ENCODE data around the gene CNOT2. TPM values are rescaled to one million over a fixed set of nuclear protein-coding genes. Genes with fewer than 3 reads are reported as not detected.
A peak's percentile ranks its signal among the peaks of the same experiment; 100 is the strongest.

Gene CNOT2
- total and polyA plus RNA-seq, 2 donors (not counting 3 experiments of a cell fraction or from before 2014, with no cell fraction given), result 52.2 to 79.7 TPM

- intact Hi-C loops (cut with micrococcal nuclease), result loop anchor here (1.0 to 5.0 kb wide), 7 partner anchors 123 to 656 kb away; partner anchors contain the start of genes CCT2 and KCNMB4
- dilution Hi-C loops (cut with MboI; ENCODE audit: extremely low pct_ligation_motif_present, low sequenced_read_pairs), result no loop called here
- ChIA-PET CTCF (interaction anchor here (1.9 kb wide), 1 partner anchor 343 kb away, joined by 4 read pairs; no protein-coding TSS in a partner anchor), POLR2A (no interaction called here)
- Histone ChIP-seq H2AFZ (ENCODE audit: low read depth, low read length) (peak overlapping the region; percentile 83), H3K4me3 (replicated peaks in 1 of 3; ENCODE audit: insufficient read depth in 1 of 3, low read depth in 1 of 3, low read length in 3 of 3) (peak overlapping the region; percentile 83 to 97 (median 84)), H3K4me2 (ENCODE audit: insufficient read depth, low read length) (peak overlapping the region; percentile 83), H3K27me3 (ENCODE audit: control insufficient read depth in 2 of 2, insufficient read depth in 2 of 2, low read length in 2 of 2) (no peaks in the 10 kb centered on the region), H4K20me1 (replicated peaks; ENCODE audit: control insufficient read depth, extremely low read depth, insufficient read depth, low read length) (peaks cover 2% of the 10 kb centered on the region), H3K27ac (ENCODE audit: insufficient read depth, low read depth, low read length) (peak overlapping the region; percentile 86), H3K4me1 (ENCODE audit: control insufficient read depth, extremely low read depth, insufficient read depth, low read length) (peaks cover 53% of the 10 kb centered on the region), H3K36me3 (ENCODE audit: control insufficient read depth in 2 of 2, extremely low read depth in 1 of 2, insufficient read depth in 2 of 2, low read length in 2 of 2) (peaks cover 0 to 4% of the 10 kb centered on the region in 2 experiments), H3K79me2 (ENCODE audit: control insufficient read depth, insufficient read depth, low read length) (peaks cover 51% of the 10 kb centered on the region), H3K9me3 (replicated peaks; ENCODE audit: control insufficient read depth, insufficient read depth, low read length) (no peaks in the 10 kb centered on the region), H3K9ac (replicated peaks; ENCODE audit: extremely low read depth, insufficient read depth, low read length) (peak overlapping the region; percentile 97), H3K9me1 (replicated peaks; ENCODE audit: control insufficient read depth, extremely low read depth, insufficient read depth, low read length) (no peaks in the 10 kb centered on the region)
- BruUV-seq (replicated peaks), result no TSS peak
- DNase-seq (ENCODE audit: low read depth, low spot score) (peak; percentile 73), FAIRE-seq (no peak)
- TF ChIP-seq GATA2 (IDR thresholded peaks at IDR 0.05; ENCODE audit: insufficient read depth, insufficient read length, low read depth, low read length) (no peak), POLR2A (IDR thresholded peaks at IDR 0.05; ENCODE audit: low read depth, low read length) (peak; percentile 31)
These were observed 508 bp downstream of the CNOT2 start for GRCh38 chr12:70243510-70244371.

GRCh38 chr12:70244409-70244808, 1.2 kb downstream of the CNOT2 start:
- peak overlapping the region; percentile 46 to 83 (median 57) for H3K4me3 ChIP-seq (replicated peaks in 1 of 3; ENCODE audit: insufficient read depth in 1 of 3, low read depth in 1 of 3, low read length in 3 of 3)
- peak overlapping the region; percentile 83 for H3K4me2 ChIP-seq (ENCODE audit: insufficient read depth, low read length)
- no peaks in the 10 kb centered on the region for H3K9me3 ChIP-seq (replicated peaks; ENCODE audit: control insufficient read depth, insufficient read depth, low read length)
- POLR2A ChIA-PET, result no interaction called here
- H3K9ac ChIP-seq (replicated peaks; ENCODE audit: extremely low read depth, insufficient read depth, low read length), result peak overlapping the region; percentile 66
- H3K4me1 ChIP-seq (ENCODE audit: control insufficient read depth, extremely low read depth, insufficient read depth, low read length), result peaks cover 53% of the 10 kb centered on the region
- no peaks in the 10 kb centered on the region for H3K27me3 ChIP-seq (ENCODE audit: control insufficient read depth in 2 of 2, insufficient read depth in 2 of 2, low read length in 2 of 2)
- FAIRE-seq, result no peak
- intact Hi-C loops (cut with micrococcal nuclease) (loop anchor here (5.0 kb wide), 4 partner anchors 263 to 657 kb away; partner anchors contain the start of gene CCT2), dilution Hi-C loops (cut with MboI; ENCODE audit: extremely low pct_ligation_motif_present, low sequenced_read_pairs) (no loop called here)
- BruUV-seq (replicated peaks), result no TSS peak
- CTCF ChIA-PET, result interaction anchor here (1.9 kb wide), 1 partner anchor 343 kb away, joined by 4 read pairs; no protein-coding TSS in a partner anchor
- peak overlapping the region; percentile 74 for H3K27ac ChIP-seq (ENCODE audit: insufficient read depth, low read depth, low read length)
- DNase-seq (ENCODE audit: low read depth, low spot score), result no peak
- peaks cover 58% of the 10 kb centered on the region for H3K79me2 ChIP-seq (ENCODE audit: control insufficient read depth, insufficient read depth, low read length)
- H2AFZ ChIP-seq (ENCODE audit: low read depth, low read length), result no peak overlapping the region
- H3K36me3 ChIP-seq (ENCODE audit: control insufficient read depth in 2 of 2, extremely low read depth in 1 of 2, insufficient read depth in 2 of 2, low read length in 2 of 2), result peaks cover 0 to 4% of the 10 kb centered on the region in 2 experiments
- TF ChIP-seq MAX (IDR thresholded peaks at IDR 0.05; ENCODE audit: insufficient read depth, insufficient read length) (no peak), EZH2 (IDR thresholded peaks at IDR 0.05; ENCODE audit: borderline replicate concordance, low read depth, low read length, severe bottlenecking) (no peak), JUN (IDR thresholded peaks at IDR 0.05; ENCODE audit: borderline replicate concordance, insufficient read depth, insufficient read length, low read depth) (no peak), MYC (IDR thresholded peaks at IDR 0.05; ENCODE audit: low read depth, low read length) (no peak), POLR2AphosphoS5 (IDR thresholded peaks at IDR 0.05; ENCODE audit: insufficient read depth, low read depth, low read length) (no peak), FOS (IDR thresholded peaks at IDR 0.05; ENCODE audit: borderline replicate concordance, insufficient read depth, low read length) (no peak), GATA2 (IDR thresholded peaks at IDR 0.05; ENCODE audit: insufficient read depth, insufficient read length, low read depth, low read length) (no peak), POLR2A (IDR thresholded peaks at IDR 0.05; ENCODE audit: low read depth, low read length) (no peak)
- TF ChIP-seq, protein P1, sequence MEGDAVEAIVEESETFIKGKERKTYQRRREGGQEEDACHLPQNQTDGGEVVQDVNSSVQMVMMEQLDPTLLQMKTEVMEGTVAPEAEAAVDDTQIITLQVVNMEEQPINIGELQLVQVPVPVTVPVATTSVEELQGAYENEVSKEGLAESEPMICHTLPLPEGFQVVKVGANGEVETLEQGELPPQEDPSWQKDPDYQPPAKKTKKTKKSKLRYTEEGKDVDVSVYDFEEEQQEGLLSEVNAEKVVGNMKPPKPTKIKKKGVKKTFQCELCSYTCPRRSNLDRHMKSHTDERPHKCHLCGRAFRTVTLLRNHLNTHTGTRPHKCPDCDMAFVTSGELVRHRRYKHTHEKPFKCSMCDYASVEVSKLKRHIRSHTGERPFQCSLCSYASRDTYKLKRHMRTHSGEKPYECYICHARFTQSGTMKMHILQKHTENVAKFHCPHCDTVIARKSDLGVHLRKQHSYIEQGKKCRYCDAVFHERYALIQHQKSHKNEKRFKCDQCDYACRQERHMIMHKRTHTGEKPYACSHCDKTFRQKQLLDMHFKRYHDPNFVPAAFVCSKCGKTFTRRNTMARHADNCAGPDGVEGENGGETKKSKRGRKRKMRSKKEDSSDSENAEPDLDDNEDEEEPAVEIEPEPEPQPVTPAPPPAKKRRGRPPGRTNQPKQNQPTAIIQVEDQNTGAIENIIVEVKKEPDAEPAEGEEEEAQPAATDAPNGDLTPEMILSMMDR (IDR thresholded peaks at IDR 0.05; ENCODE audit: extremely low read depth in 1 of 2, insufficient read depth in 1 of 2, low read depth in 1 of 2, low read length in 2 of 2), result no peak
- H3K9me1 ChIP-seq (replicated peaks; ENCODE audit: control insufficient read depth, extremely low read depth, insufficient read depth, low read length), result no peaks in the 10 kb centered on the region
- peaks cover 2% of the 10 kb centered on the region for H4K20me1 ChIP-seq (replicated peaks; ENCODE audit: control insufficient read depth, extremely low read depth, insufficient read depth, low read length)

All from endothelial cell of umbilical vein (primary cell).